A549 (cell line): ENCODE data around the gene SLC9A1. TPM values are rescaled to one million over a fixed set of nuclear protein-coding genes. Genes with fewer than 3 reads are reported as not detected.

Experiments
- ATAC-seq, 2 experiments: fragments of 200-7000 bp in 1 of 2; fragments of >200 bp in 1 of 2; cut with Nextera tagmentation in 1 of 2; cut with Tn5 transposase in 1 of 2; 3 replicates each; pipeline versions ENCODE4 v1.8.0 to v1.9.1; 2018 to 2020; ENCODE audit warnings: mild to moderate bottlenecking in 1 of 2, moderate library complexity in 1 of 2
- CTCF ChIA-PET: fragments of 300-600 bp; sonication (Branson Sonifier 250); formaldehyde crosslinking; extraction: SDS; loops from one replicate; lab custom pipeline; 2021; ENCODE audit warnings: antibody characterized with exemption, inconsistent platforms; lab: Yijun Ruan, JAX
- POLR2A ChIA-PET: fragments of 350-600 bp; formaldehyde crosslinking; extraction: SDS; loops from one replicate; lab custom pipeline; 2021; ENCODE audit warnings: antibody characterized with exemption, inconsistent platforms; lab: Yijun Ruan, JAX
- DNase-seq, 2 experiments: peaks; one replicate each; pipeline versions ENCODE4 v3.0.0 to v3.0.0-alpha.2; 2011 to 2016; ENCODE audit warnings: low read depth in 1 of 2, low spot score in 1 of 2
- FAIRE-seq: peaks from 2 replicates; lab custom pipeline; 2011; peaks lifted over from hg19 to GRCh38; lab: Jason Lieb, UNC
- H3K27ac ChIP-seq, 2 experiments: fragments of >200 bp; sonication (Bioruptor Twin); formaldehyde crosslinking; 3 replicates each; pipeline ENCODE4 v1.5.1; 2016 to 2017
- H3K4me1 ChIP-seq: fragments of >200 bp; sonication (Bioruptor Twin); formaldehyde crosslinking; 3 replicates; pipeline ENCODE4 v1.6.1; 2016
- H3K4me2 ChIP-seq: fragments of >200 bp; sonication (Bioruptor Twin); formaldehyde crosslinking; 3 replicates; pipeline ENCODE4 v1.6.1; 2016
- H3K4me3 ChIP-seq: fragments of >200 bp; sonication (Bioruptor Twin); formaldehyde crosslinking; 3 replicates; pipeline ENCODE4 v1.5.1; 2016
- H3K9me3 ChIP-seq: fragments of >200 bp; sonication (Bioruptor Twin); formaldehyde crosslinking; 3 replicates; pipeline ENCODE4 v1.6.1; 2016
- CBX2 ChIP-seq: fragments of 200-600 bp; sonication (generic); IDR thresholded peaks from 2 replicates; pipeline ENCODE4 v1.6.1; 2016; ENCODE audit warnings: low read depth, mild to moderate bottlenecking, borderline replicate concordance
- CHD4 ChIP-seq: fragments of 200-600 bp; sonication (generic); IDR thresholded peaks from 2 replicates; pipeline ENCODE4 v1.6.1; 2016; ENCODE audit warnings: antibody characterized with exemption, mild to moderate bottlenecking, borderline replicate concordance
- EHMT2 ChIP-seq: fragments of 200-600 bp; sonication (generic); IDR thresholded peaks from 2 replicates; pipeline ENCODE4 v1.6.1; 2016; ENCODE audit warnings: antibody characterized with exemption, low read depth, mild to moderate bottlenecking, moderate library complexity
- FOSL2 ChIP-seq, 2 experiments: fragments of 450-650 bp in 1 of 2; fragments of >200 bp in 1 of 2; sonication (Bioruptor Twin) in 1 of 2; formaldehyde crosslinking; IDR thresholded peaks; 2 replicates each; pipeline versions ENCODE4 v1.5.0 to v1.6.1; 2016 to 2020; ENCODE audit warnings: mild to moderate bottlenecking in 1 of 2, moderate library complexity in 1 of 2
- HDAC2 ChIP-seq: fragments of 200-600 bp; sonication (generic); IDR thresholded peaks from 2 replicates; pipeline ENCODE4 v1.6.1; 2016
- HEYL ChIP-seq: fragments of 250-450 bp; sonication (Bioruptor Pico); IDR thresholded peaks from 2 replicates; pipeline ENCODE4 v1.8.0; 2021; ENCODE audit warnings: mild to moderate bottlenecking, moderate library complexity
- HOXA7 ChIP-seq: fragments of 250-450 bp; sonication (Bioruptor Pico); IDR thresholded peaks from 2 replicates; pipeline ENCODE4 v1.5.0; 2020; ENCODE audit warnings: mild to moderate bottlenecking, moderate library complexity
- HOXB5 ChIP-seq: fragments of 250-450 bp; sonication (Bioruptor Pico); IDR thresholded peaks from 2 replicates; pipeline ENCODE4 v1.5.0; 2020; ENCODE audit warnings: mild to moderate bottlenecking, moderate library complexity
- JUNB ChIP-seq: fragments of >200 bp; sonication (Bioruptor Twin); formaldehyde crosslinking; IDR thresholded peaks from 2 replicates; pipeline ENCODE4 v1.6.1; 2016
- KDM1A ChIP-seq: fragments of 200-600 bp; sonication (generic); IDR thresholded peaks from 2 replicates; pipeline ENCODE4 v1.6.1; 2016; ENCODE audit warnings: low read depth, mild to moderate bottlenecking
- MAFK ChIP-seq: fragments of 450-650 bp; IDR thresholded peaks from 2 replicates; pipeline ENCODE4 v1.6.1; 2014; ENCODE audit not compliant: partially characterized antibody
- MAZ ChIP-seq: fragments of 150-350 bp; IDR thresholded peaks from 2 replicates; pipeline ENCODE4 v1.6.1; 2014; ENCODE audit warnings: antibody characterized with exemption, low read depth, low read length, borderline replicate concordance
- NR3C1 ChIP-seq: fragments of >200 bp; sonication (Bioruptor Twin); formaldehyde crosslinking; IDR thresholded peaks from 3 replicates; pipeline ENCODE4 v1.6.1; 2017
- RNF2 ChIP-seq: fragments of 200-600 bp; sonication (generic); IDR thresholded peaks from 2 replicates; pipeline ENCODE4 v1.6.1; 2016; ENCODE audit warnings: low read depth, mild to moderate bottlenecking, antibody characterized with exemption, moderate library complexity, borderline replicate concordance
- TFCP2L1 ChIP-seq: fragments of 250-450 bp; sonication (Bioruptor Pico); IDR thresholded peaks from 2 replicates; pipeline ENCODE4 v1.5.0; 2021; ENCODE audit warnings: mild to moderate bottlenecking
- WGBS: methylation state at CpG from one replicate; pipeline ENCODE4 v1.1.6; 2017; ENCODE audit errors: missing lambda C conversion rate; 5-methylcytosine and 5-hydroxymethylcytosine counted together
- polyA plus RNA-seq, 4 experiments: library from polyadenylated mRNA; depleted of rRNA in 3 of 4; stranded (reverse); fragments of >200 nt; fragmentation: RNase III in 1 of 4; extraction: RNeasy Plus Mini Kit Qiagen cat#74134 plus additional on column Dnase treatment in 1 of 4; gene quantifications; 2 replicates in 3 of 4; 3 replicates in 1 of 4; pipeline ENCODE4 v1.2.3, GENCODE V29; 2011 to 2017
- TF ChIP-seq, protein P1 (sequence below): fragments of 250-450 bp; sonication (Bioruptor Pico); IDR thresholded peaks from 2 replicates; pipeline ENCODE4 v1.5.0; 2021; ENCODE audit warnings: mild to moderate bottlenecking, moderate library complexity, borderline replicate concordance
- TF ChIP-seq, protein P2 (sequence below): IDR thresholded peaks from 2 replicates; pipeline ENCODE4 v1.6.1; 2012
- TF ChIP-seq, protein P3 (sequence below): IDR thresholded peaks from 2 replicates; pipeline ENCODE4 v1.6.1; 2012; ENCODE audit warnings: low read depth, borderline replicate concordance
- TF ChIP-seq, protein P4 (sequence below): fragments of >200 bp; sonication (Bioruptor Twin); formaldehyde crosslinking; IDR thresholded peaks from 3 replicates; pipeline ENCODE4 v1.6.1; 2016

The SLC9A1 gene
- polyA plus RNA-seq, 2 of the 4 experiments (the other 2 are of a cell fraction) = 7.4 to 8.0 TPM

DNA sequence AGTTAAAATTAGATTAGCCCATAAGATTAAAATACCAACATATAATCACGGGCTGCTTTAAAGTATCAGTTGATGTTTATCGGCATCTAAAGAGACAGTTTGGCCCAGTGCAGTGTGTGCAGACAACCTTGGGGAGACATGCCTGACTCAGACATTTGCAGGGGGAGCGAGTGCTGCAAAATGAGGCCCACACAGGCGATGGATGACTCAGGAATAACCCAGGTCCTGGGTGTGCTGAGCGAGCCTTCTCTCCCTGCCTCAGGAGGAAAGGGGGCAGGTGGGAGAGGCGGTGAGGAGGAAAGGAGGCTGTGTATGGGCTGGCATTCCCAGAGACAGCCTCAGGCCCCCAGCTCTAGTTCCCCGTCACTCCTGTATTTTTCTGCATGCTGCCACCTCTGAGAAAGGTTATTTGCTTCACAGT, 9.0 kb downstream of the SLC9A1 start:
- Histone ChIP-seq H3K27ac (peak overlapping the region; percentile 84 to 86), H3K4me3 (no peak overlapping the region), H3K4me1 (peaks cover 36% of the 10 kb centered on the region), H3K9me3 (no peaks in the 10 kb centered on the region), H3K4me2 (peak overlapping the region; percentile 62)
- CTCF ChIA-PET = interaction anchor here (0.8 to 2.2 kb wide), 8 partner anchors 9 to 156 kb away, joined by 3 to 7 read pairs (median 4); partner anchors contain the start of gene SLC9A1
- DNase-seq (peak; percentile 48 to 55), ATAC-seq (peak; percentile 87 to 90), FAIRE-seq (no peak)
- POLR2A ChIA-PET = interaction anchor here (4.8 kb wide), 1 partner anchor 8 kb away, joined by 36 read pairs; the partner anchor contains the start of gene SLC9A1
- TF ChIP-seq NR3C1 (no peak), MAFK (peak; percentile 71), FOSL2 (IDR thresholded peaks at IDR 0.05) (0 out of 2 replicates have a peak, but pooled peaks have one; percentile 7), FOSL2 (CRISPR knock-in tag; IDR thresholded peaks at IDR 0.05) (peak; percentile 65)
- 29% methylated on average over 7 of the region's 7 CpGs for WGBS

DNA sequence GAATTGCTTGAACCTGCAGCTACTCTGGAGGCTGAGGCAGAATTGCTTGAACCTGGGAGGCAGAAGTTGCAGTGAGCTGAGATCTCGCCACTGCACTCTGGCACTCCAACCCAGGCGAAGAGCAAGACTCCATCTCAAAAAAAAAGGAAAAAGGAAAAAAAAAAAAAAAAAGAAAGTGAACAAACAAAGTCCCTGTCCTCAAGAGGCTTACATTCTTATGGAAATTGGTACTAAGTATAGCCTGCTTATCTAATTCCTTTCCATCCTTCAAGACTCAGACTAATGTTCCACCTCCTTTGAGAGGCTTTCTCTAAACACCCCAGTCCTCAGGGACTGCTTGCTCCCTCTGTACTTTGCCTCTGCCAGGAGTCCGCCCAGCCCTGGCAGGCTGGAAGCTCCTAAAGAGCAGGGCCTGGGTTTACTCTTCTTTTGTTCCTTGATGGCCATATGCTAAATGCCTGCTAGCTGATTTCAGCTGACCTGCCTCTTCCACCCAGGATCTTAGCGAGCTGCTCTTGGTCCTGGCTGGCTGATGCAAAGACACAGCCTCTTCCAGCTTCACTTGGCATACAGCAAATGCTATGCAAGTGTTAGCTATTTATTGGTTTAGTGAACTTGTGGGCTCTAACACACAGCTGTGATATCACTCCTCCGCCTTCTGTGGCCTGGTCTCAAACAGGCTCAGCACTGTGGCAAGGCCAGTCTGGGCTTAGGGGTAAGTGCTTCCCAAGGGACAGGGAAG, 9.8 kb downstream of the SLC9A1 start:
- DNase-seq (no peak), ATAC-seq (peak in 1 of 2 experiments; percentile 28; a peak in 2 of 6 replicates), FAIRE-seq (no peak)
- no peak for TF ChIP-seq HEYL (CRISPR knock-in tag)
- no peak for TF ChIP-seq HDAC2
- no peak for TF ChIP-seq HOXA7
- TF ChIP-seq, protein P1, sequence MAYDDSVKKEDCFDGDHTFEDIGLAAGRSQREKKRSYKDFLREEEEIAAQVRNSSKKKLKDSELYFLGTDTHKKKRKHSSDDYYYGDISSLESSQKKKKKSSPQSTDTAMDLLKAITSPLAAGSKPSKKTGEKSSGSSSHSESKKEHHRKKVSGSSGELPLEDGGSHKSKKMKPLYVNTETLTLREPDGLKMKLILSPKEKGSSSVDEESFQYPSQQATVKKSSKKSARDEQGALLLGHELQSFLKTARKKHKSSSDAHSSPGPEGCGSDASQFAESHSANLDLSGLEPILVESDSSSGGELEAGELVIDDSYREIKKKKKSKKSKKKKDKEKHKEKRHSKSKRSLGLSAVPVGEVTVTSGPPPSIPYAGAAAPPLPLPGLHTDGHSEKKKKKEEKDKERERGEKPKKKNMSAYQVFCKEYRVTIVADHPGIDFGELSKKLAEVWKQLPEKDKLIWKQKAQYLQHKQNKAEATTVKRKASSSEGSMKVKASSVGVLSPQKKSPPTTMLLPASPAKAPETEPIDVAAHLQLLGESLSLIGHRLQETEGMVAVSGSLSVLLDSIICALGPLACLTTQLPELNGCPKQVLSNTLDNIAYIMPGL (CRISPR knock-in tag) = no peak
- TF ChIP-seq CBX2 = no peak
- no peak for TF ChIP-seq MAZ
- TF ChIP-seq, protein P2, sequence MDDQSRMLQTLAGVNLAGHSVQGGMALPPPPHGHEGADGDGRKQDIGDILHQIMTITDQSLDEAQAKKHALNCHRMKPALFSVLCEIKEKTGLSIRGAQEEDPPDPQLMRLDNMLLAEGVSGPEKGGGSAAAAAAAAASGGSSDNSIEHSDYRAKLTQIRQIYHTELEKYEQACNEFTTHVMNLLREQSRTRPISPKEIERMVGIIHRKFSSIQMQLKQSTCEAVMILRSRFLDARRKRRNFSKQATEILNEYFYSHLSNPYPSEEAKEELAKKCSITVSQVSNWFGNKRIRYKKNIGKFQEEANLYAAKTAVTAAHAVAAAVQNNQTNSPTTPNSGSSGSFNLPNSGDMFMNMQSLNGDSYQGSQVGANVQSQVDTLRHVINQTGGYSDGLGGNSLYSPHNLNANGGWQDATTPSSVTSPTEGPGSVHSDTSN = no peak
- no peak for TF ChIP-seq EHMT2
- TF ChIP-seq RNF2 = no peak
- no peak for TF ChIP-seq HOXB5 (CRISPR knock-in tag)
- no peak for TF ChIP-seq FOSL2 (IDR thresholded peaks at IDR 0.05)
- TF ChIP-seq FOSL2 (CRISPR knock-in tag; IDR thresholded peaks at IDR 0.05) = no peak
- no peak for TF ChIP-seq CHD4
- no peak for TF ChIP-seq TFCP2L1 (CRISPR knock-in tag)
- TF ChIP-seq, protein P3, sequence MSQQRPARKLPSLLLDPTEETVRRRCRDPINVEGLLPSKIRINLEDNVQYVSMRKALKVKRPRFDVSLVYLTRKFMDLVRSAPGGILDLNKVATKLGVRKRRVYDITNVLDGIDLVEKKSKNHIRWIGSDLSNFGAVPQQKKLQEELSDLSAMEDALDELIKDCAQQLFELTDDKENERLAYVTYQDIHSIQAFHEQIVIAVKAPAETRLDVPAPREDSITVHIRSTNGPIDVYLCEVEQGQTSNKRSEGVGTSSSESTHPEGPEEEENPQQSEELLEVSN = no peak
- TF ChIP-seq, protein P4, sequence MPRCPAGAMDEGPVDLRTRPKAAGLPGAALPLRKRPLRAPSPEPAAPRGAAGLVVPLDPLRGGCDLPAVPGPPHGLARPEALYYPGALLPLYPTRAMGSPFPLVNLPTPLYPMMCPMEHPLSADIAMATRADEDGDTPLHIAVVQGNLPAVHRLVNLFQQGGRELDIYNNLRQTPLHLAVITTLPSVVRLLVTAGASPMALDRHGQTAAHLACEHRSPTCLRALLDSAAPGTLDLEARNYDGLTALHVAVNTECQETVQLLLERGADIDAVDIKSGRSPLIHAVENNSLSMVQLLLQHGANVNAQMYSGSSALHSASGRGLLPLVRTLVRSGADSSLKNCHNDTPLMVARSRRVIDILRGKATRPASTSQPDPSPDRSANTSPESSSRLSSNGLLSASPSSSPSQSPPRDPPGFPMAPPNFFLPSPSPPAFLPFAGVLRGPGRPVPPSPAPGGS = no peak
- TF ChIP-seq JUNB = no peak
- TF ChIP-seq KDM1A = no peak
- Histone ChIP-seq H3K4me2 (peak overlapping the region; percentile 62), H3K4me1 (peaks cover 36% of the 10 kb centered on the region), H3K27ac (peak overlapping the region; percentile 84 to 86), H3K4me3 (no peak overlapping the region), H3K9me3 (no peaks in the 10 kb centered on the region)
- ChIA-PET POLR2A (interaction anchor here (4.8 kb wide), 1 partner anchor 9 kb away, joined by 36 read pairs; the partner anchor contains the start of gene SLC9A1), CTCF (interaction anchor here (0.7 to 2.6 kb wide), 11 partner anchors 10 to 463 kb away, joined by 3 to 8 read pairs (median 4); partner anchors contain the start of gene SLC9A1)
- WGBS = 100% methylated on average over 3 of the region's 5 CpGs
